GM19239 (cell line): ENCODE results near the gene SRGN.

Source experiments
- DNase-seq: peaks from one replicate; pipeline ENCODE4 v3.0.0; 2011; ENCODE audit warnings: low spot score; ENCODE audit not compliant: insufficient read length
- FAIRE-seq: peaks from 2 replicates; lab custom pipeline; 2011; peaks lifted over from hg19 to GRCh38; lab: Jason Lieb, UNC

The SRGN gene

GRCh38 chr10:69088801-69089501 is 1.0 kb downstream of the SRGN start:
- DNase-seq (no peak), FAIRE-seq (peak; percentile 87)

DNA sequence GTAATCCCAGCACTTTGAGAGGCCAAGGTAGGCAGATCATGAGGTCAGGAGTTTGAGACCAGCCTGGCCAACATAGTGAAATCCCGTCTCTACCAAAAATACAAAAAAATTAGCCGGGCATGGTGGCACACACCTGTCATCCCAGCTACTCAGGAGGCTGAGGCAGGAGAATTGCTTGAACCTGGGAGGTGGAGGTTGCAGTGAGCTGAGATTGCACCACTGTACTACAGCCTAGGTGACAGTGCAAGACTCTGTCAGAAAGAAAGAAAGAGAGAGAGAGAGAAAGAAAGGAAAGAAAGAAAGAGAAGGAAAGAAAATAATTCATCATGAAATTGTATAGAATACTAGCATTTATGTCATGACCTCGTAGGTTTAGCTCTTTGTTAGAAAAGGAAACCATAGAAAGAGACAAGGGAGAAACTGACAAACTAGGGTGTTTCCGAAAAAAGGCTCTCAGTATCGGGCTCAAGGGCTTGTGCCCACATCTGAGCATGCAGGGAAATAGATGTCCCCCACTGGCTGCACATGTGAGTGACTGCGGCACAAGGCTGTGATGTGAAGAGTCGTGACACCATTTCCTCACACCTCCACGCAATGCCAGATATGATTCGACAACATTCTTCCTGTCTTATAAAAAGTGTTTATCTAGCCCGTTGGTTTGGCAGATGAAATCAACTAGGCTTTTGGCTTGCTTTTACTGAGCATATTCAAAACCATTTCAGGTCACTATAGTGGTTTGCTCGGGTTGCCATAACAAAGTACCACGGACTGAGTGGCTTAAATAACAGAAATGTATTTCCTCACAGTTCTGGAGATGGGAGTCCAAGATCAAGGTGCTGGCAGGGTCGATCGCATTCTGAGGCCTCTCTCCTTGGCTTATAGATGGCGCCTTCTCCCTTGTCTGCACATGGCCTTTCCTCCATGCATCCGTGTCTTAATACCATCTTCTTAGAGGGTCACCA is 2.0 kb downstream of the SRGN start:
- DNase-seq (no peak), FAIRE-seq (peak; percentile 96)

DNA sequence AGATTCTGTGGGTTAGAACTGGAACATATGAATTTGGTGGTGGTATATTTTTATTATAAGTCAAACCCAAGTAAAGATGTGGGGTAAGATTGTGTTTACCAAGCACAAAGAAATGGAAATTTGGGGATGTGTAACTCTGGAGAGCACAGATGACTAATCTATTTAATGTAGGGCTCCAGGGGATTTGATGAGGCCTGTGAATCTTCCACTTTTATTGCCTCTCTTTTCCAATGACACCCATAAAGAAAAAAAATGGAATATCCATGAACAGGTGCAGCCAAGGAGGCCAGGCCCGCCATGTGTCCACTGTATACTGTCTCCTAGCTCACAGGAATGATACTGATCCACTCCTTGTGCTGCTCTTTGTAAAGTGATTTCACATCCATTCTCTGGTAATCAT is 2.8 kb downstream of the SRGN start:
- DNase-seq (no peak), FAIRE-seq (no peak)

DNA sequence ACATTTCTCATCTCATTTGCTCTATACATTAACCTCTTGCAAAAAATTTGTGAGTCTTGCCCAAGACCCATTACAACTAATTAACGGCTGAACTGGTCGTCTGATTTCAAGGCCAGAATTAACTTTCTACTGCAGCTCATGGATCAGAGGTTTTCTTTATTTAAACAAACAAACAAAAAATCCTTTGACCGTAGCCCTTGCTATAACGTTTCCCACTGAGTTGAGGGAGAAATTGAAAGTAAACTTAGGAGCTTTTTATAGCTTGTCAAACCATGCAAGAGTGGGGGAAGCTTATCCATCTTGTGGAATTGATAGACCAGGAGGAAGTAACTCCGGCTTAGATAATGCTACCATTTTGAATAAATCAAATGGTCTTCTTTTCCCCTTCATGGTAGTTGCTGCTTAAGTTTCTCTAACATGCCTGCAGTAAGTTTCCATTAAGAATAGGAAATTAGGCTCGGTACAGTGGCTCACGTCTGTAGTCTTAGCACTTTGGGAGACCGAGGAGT is 3.3 kb downstream of the SRGN start:
- FAIRE-seq, result peak; percentile 83
- DNase-seq, result no peak

GRCh38 chr10:69092959-69093850 is 5.3 kb downstream of the SRGN start:
- DNase-seq (no peak), FAIRE-seq (peak; percentile 98)

DNA sequence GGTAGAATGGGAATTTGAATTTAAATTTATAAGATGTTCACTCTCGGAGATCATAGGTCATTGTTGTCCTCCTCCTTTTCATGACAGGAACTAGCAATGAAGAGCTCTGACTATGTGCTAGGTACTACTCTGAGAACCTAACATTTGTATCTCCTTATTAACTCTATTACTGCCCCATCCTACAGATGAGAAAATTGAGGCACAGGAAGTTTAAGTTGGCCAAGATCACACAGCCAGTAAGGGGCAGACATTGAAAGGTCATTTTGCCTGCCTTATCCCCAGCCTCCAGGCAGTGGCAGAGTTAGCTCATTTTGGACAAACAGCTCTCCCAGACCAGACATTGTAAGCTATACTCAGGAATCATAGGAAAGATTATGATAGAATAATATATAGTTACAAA is 6.0 kb downstream of the SRGN start:
- FAIRE-seq (no peak), DNase-seq (no peak)

DNA sequence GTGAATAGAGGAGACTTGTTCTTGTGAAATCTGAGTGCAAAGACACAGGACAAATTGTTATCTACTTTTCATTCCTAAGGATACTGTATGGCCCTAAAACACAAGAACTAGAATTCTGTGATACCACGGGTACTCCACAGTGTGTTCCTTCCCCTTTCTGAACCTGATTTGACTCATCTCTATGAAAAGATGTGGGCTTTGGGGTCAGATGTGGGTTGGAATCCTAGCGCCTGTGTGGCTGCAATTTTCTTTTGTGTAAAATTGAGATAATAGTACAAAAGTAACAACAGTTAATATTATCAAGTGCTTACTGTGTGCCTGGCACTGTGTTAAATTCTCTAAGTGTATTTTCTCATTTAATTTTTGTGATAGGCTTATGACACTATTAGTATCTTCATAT is 8.1 kb downstream of the SRGN start:
- DNase-seq, result no peak
- no peak for FAIRE-seq

DNA sequence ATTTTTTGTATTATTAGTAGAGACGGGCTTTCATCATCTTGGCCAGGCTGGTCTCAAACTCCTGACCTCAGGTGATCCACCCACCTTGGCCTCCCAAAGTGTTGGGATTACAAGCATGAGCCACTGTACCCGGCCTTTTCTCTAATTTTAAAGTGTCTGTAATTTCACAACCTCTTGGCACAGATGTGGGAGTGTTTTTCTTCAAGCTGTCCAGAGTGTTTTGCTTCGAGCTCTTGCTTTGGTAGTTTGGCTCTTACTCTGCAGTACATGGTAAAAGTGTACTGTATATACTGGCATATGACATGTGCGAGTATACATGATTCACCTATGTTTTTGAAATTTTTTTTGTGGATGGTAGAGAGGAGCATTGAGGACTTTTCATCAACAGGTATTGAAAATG is 9.8 kb downstream of the SRGN start:
- DNase-seq (no peak), FAIRE-seq (no peak)

DNA sequence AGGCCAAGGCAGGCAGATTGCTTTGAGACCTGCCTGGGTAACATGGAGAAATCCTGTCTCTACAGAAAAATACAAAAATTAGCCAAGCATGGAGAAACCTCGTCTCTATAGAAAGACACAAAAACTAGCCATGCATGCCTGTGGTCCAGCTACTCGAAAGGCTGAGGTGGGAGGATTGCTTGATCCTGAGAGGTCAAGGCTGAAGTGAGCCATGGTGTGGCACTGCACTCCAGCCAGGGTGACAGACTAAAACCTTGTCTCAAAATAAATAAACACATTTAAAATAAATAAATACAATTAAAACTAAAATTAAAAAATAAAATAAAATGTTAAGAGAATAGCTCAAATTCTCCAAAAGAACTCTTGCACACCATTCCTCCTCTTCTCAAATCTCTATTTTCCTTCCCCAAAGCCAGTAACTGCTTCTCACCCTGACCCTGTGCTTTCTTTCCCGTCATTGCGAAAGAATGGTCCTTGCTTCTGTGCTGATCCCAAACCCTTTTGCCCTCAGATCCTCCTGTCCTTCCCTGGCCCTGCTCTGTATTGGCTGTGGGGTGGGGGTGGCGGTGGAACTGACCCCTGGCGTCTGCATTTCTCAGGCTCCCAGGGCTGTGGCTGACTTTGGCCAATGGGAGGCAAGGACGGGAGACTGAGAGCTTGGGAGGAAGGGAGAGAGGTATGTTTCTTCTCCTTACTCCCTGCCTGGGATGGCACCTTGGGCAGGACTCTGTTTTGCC is 12.4 kb downstream of the SRGN start:
- DNase-seq, result no peak
- peak; percentile 8 for FAIRE-seq

- DNase-seq, result no peak
- FAIRE-seq, result no peak
Measured at GRCh38 chr10:69101451-69102095, 13.7 kb downstream of the SRGN start.

DNA sequence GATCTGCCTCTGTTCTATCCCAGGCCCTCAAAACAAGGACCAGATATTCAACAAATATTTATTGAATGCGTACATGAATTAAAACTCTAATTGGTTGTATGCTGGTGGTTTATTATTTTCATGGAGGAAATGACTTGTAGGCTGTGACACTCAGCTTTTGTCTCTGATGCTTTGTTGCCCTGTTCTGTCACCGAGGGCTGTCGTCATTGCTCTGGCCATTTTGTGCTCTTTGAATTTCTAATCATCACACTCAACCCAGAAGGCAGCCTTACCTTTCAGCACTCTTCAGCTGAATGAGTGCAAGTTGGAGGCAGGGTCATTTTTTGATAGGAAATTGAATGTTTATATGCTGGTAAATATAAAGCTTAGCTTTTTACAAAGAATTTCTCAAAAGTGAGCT is 14.5 kb downstream of the SRGN start:
- no peak for DNase-seq

DNA sequence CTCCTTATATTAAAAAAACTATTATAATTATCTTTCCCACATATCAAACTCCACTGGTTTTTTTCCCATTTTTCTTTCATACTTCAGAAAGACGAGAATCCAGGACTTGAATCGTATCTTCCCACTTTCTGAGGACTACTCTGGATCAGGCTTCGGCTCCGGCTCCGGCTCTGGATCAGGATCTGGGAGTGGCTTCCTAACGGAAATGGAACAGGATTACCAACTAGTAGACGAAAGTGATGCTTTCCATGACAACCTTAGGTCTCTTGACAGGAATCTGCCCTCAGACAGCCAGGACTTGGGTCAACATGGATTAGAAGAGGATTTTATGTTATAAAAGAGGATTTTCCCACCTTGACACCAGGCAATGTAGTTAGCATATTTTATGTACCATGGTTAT is 15.9 kb downstream of the SRGN start:
- FAIRE-seq (no peak), DNase-seq (no peak)

More for the DNA sequence above, 14.5 kb downstream of the SRGN start:
- FAIRE-seq, result no peak

- FAIRE-seq, result no peak
- no peak for DNase-seq
Measured at GRCh38 chr10:69104994-69105790, 17.3 kb downstream of the SRGN start.

DNA sequence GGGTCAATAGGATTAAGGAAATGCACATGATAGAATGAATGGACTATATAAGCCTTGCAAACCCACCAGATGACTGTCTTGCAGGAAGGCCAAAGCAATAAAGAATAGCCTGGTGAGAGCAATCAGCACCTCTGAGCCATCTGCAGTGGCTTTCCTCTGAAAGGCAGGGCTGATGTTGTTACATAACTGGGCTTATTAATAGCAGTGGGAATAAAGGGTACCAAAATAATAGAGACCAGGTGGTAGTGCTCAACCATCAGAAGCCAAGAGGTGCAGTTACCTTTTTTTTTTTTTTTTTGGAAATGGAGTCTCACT is 19.2 kb downstream of the SRGN start:
- FAIRE-seq, result no peak
- no peak for DNase-seq

- no peak for DNase-seq
- no peak for FAIRE-seq
Measured at GRCh38 chr10:69107699-69108098, 19.8 kb downstream of the SRGN start.

GRCh38 chr10:69119896-69120295 is 32.0 kb downstream of the SRGN start:
- FAIRE-seq (no peak), DNase-seq (no peak)

- peak; percentile 21 for DNase-seq
Measured at GRCh38 chr10:69123306-69123746, 35.4 kb downstream of the SRGN start.

More at GRCh38 chr10:69123306-69123746, 35.4 kb downstream of the SRGN start:
- FAIRE-seq, result no peak
